NCI-H146 treated with DMSO at 0.1 percent for 48 hours (cell line): ENCODE measurements around the gene PTGFR.

Source experiments
- DNase-seq: peaks from one replicate; lab custom pipeline; 2025; ENCODE audit not compliant: unreplicated experiment; lab: John Stamatoyannopoulos, UW

PTGFR gene

DNA sequence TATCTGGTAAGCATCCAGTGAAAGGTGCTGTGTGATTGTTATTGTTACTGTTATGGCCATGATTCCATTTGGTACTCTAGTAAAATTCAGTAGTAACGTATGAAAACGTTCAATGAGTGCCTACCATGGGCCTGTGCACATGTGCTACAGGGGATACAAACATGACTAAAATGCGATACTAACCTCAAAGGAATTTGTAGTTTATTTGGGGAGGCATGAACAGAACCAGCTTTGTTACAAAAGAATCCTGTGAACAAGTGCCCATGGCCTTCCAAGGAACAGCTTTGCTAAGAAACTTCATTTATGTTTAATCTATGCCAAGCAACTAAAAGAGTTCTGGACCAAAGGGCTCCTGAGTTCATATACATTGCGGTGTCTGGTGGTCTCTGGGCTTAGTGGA is 28.7 kb downstream of the PTGFR start:
- no peak for DNase-seq

DNA sequence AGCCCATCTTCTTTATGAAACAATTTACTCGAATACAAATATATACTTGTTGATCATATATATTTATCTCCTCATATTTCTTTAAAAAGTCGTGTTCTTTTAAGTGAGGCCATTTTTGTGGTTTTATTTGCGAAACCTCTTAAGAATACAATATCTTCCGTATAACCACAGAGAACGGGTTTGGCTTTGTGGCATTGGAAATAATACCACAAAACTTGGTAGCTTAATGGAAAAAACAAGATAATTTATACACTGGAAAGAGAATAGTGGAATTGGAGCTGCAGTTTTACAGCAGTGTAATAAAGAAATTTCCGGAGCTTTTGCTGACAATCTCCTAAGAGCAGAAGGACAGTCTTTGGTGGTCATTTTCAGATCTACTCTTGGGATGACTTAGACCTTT is 29.4 kb downstream of the PTGFR start:
- no peak for DNase-seq

DNA sequence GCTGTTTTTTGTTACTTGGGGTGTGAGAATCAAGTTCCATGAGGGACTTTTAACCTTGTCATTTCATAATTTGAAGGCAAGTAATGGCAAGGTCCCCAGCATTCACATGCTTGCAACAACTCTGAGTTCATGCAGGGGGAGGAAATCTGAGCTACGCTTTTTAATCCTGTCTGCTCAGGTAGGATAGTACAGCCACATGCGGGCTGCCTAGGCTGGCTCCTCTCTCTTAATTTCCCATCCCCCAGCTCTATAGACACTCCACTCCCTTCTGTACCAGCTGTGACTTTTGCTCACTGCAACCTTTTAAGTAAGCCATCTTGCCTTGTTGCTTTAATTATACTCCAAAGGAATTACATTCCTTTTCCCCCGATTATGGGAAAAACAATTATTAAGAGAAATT is 30.1 kb downstream of the PTGFR start:
- DNase-seq = no peak

DNA sequence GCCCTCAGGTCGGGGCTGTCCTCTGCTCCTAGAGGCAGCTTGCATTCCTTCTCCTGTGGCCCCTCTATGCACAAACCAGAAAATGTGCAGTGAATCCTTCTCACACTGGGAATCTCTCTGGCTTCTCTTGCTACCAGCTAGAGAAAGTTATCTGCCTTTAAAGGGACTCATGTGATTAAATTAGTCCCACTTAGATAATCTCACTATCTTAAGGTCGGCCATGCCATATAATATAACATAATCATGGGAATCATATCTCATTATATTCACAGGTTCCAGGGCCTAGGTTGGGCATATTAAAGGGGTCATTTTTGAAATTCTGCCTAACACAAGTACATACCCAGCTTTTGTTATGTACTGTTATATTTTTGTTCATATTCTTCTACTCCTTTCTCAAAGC is 31.4 kb downstream of the PTGFR start:
- no peak for DNase-seq

DNA sequence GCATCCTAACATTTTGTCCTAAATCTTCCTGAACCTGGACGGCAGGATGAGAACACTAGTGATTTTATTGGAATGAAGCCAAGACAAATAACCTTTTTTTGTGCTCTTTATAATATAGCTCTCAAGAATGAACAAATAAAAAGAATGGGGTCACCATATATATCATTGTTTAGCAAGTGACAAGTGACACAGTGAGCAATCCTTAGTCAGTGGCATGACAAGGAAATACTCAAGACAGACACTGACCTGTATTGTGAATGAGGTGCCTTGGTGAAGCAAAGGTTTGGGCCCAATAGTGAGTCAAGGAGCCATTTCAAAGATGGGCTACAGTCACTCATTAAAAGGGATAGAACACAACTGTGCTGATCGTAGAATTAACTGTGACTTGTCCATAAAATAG is 35.7 kb downstream of the PTGFR start:
- DNase-seq = no peak

DNA sequence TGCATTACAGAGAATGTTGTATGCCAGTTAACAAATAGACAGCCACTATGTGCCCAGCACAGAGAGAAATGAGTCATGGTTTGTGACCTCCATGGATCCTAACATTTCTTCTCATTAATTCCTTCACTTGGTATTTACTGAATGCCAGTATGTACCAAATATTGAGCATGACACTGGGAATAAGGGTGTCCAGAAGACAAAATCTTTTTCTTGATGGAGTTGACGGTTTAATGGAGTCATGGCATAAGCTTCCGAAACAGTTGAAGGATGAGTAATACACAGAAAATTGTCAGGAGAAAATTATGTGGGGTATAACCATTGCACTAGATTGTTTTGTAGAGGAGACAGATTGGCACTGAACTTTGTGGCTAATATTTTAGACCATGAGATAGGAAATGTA is 36.9 kb downstream of the PTGFR start:
- DNase-seq = no peak

DNA sequence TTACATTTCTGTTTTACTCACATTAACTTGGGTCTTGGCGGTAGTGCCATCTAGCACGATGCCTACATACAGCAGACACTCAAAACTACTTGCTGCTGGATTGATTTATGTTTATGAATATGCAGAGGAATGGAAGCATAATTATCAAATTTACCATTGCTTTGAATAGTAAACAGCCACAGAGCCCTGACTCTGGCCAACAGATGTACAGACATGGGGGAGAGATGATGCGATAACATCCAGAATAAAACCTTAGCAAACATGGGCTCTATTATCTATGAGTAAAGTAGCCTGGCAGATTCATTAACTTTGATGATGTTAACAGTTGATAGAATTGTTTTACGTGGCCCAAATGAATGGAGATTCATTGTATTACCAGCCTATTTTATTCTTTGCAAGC is 42.8 kb downstream of the PTGFR start:
- no peak for DNase-seq

DNA sequence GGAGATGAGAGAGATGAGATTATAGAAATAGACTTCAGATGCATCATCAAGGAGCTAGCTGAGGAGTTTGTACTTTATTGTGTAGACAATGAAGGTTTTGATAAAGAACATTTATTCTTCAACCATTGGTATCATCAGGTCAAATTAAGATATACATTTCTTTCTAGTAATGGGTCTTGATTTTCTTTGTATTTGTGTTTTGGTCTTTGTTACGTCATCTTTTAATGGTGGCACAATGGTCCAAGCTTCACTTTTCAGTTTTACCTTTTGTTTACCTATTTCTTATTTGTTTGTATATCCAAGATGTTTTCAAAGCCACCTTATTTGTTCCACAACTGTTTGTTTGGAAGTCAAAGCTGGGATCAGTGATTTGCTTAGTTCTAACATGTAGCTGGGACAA is 44.5 kb downstream of the PTGFR start:
- no peak for DNase-seq

DNA sequence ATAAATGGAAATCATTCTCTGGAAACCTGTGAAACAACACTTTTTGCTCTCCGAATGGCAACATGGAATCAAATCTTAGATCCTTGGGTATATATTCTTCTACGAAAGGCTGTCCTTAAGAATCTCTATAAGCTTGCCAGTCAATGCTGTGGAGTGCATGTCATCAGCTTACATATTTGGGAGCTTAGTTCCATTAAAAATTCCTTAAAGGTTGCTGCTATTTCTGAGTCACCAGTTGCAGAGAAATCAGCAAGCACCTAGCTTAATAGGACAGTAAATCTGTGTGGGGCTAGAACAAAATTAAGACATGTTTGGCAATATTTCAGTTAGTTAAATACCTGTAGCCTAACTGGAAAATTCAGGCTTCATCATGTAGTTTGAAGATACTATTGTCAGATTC is 45.7 kb downstream of the PTGFR start:
- no peak for DNase-seq

DNA sequence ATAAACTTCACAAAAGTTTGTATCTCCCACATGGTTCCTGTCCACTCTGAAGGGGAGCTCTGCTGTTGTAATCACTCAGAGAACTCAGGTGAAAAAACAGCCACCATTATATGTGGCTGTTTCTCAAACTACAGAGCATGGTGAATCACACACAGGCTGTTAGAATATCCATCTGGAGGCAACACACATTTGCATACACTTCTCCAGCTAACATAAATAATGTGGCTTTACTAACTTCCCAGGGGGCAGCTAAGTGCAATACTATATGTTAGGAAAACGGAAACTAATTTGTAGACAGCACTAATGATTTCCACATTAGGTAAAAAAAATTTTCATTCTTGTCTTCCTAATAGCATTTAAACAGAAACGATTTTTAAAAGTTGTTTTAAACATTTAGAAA is 49.3 kb downstream of the PTGFR start:
- no peak for DNase-seq

DNA sequence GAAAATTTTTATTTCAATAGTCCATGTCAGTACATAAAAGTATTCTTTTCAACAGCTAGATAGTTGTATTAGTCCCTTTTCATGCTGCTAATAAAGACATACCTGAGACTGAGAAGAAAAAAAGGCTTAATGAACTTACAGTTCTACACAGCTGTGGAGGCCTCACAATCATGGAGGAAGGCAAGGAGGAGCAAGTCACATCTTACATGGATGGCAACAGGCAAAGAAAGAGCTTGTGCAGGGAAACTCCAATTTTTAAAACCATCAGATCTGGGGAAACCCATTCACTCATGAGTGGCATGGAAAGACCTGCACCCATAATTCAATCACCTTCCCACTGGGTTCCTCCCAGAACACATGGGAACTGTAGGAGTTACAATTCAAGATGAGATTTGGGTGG is 50.7 kb downstream of the PTGFR start:
- DNase-seq = no peak

DNA sequence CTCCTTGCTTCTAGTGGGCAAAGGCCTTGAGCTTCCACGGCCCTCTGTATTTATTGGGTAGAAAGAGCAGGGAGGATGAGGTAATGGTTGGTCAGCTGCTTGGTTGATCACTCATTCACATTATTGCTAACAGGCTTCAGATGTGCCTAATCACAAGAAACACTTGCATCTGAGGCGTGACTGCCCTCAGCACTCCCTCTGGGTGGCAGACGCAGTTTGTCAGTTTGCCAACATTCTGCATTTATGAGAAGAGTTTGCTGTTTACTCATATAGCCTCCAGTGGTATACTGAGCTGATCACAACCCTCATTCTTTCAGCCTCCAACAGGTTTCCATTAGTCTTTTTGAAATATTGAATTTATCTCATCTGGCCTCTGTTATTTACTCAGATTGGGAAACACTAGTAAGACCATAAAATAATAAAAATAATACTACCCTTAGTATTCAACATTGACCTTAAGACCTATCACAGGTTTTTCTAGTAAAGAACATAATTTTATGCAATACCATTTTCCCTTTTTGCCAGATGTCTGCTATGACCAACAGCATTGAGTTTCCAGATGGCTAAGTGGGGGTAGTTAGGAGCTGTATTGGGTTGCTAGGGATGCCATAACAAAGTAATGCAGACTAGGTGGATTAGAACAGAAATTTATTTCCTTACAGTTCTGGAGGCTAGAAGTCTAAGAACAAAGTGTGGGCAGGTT is 53.3 kb downstream of the PTGFR start:
- DNase-seq = no peak

DNA sequence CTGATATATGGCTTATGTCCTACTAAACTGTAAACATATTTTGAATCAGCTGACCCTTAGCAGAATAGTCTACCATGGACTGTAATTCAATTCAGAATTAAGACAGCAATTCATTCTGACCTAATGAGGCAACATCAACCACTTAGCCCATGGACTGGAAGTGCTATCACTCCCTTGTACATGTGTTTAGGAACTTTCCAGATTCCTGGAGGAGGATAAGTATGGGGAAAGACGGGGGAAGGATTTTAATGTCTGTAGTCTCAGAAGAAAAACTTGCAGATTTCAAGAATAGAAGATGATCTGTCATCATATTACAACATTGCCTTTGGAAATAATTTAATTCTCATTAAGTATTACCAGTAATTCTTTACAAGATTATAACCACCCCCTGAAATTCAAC is 56.3 kb downstream of the PTGFR start:
- DNase-seq = no peak

DNA sequence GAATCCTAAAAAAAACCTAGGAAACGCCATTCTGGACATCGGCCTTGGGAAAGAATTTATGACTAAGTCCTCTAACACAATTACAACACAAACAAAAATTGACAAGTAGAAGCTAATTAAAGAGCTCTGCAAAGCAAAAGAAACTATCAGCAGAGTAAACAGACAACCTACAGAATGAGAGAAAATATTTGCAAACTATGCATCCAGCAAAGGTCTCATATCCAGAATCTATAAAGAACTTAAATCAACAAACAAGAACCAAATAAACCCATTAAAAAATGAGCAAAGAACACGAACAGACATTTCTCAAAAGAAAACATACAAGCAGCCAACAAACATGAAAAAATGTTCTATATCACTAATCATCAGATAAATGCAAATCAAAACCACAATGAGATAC is 58.6 kb downstream of the PTGFR start:
- no peak for DNase-seq

DNA sequence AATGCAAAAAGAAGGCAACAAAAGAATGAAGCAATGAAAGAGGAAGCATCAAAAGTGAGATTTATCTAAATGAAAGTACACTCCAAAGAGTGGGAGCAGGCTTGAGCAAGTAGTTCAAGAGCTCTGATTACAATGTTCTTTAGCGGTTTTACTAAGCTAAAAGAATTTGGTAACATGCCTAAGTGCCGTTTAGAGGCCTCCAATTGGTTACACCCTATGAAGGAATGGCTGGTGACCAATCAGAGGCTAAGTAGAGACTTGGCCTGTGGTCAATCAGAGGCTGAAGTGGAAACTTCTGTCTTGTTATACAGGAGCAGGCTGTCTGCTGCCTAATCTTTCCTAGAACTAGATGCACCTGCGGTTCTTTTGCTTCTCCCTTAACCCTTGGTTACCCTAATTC is 59.1 kb downstream of the PTGFR start:
- DNase-seq = no peak

DNA sequence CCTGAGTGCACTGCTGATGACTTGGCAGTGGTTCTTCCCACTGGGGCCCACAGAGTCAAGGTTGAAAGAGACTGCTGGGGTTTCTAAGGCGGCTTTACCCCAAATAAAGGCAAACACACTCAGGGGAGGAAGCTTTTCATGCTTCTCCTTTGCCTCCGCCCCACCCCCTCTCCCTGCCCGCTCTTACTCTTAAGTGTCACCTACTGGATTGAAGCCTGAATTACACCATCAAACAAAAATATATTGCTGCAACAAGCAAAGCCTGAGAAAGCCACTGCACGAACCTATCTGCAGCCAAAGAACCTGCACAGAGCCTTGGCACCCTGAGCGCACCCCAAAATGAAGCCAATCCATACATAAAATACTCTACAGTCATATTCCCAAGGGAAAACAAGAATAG is 63.1 kb downstream of the PTGFR start:
- no peak for DNase-seq

DNA sequence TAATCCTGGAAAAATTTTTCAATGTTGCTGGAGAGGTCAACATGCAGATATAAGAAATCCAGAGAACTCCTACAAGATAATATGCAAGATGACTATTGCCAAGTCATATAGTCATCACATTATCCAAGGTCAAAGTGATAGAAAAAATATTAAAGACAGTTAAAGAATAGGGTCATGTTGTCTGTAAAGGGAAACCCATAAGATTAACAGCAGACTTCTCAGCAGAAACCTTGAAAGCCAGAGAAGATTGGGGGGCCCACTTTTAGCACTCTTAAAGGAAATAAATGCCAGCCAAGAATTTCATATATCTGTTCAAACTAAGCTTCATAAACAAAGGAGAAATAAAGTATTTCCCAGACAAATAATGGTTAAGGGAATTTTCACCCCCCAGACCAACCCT is 64.1 kb downstream of the PTGFR start:
- DNase-seq = no peak

DNA sequence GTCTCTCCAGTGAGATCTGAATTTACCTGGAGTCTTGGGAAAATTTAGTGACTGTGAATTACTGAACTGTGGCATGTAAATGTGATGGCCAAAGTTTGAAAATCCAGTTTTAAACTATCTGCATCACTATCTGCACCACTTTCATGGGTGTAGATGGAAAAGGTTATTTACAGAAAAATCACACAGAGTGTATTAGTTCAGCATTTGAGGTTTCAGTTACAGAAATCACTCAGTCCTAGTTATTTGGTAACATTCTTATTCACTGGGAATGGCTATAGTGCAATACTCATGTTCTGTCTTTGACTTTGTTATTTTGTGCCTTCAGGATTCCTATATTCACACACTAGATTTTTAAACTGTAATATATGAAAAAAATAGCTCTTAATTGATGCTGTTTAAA is 68.9 kb downstream of the PTGFR start:
- DNase-seq = no peak

DNA sequence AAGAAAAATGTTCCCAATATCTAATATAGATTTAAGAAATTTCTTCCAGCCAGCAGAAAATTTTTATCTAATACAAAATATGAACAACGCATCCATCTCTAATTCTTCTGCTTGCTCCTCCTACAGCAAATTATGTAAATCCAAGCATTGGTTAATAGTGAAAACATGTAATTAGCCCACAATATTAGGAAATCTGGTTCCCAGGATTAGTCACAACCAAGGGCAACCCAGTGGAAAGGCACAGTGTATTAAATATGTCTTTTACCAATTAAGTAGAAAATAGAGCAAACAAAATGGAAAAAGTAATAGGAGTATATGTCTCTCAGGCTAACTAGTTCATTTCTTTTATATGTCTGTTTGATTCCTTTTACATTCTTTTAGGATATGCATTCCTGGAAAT is 70.0 kb downstream of the PTGFR start:
- no peak for DNase-seq

DNA sequence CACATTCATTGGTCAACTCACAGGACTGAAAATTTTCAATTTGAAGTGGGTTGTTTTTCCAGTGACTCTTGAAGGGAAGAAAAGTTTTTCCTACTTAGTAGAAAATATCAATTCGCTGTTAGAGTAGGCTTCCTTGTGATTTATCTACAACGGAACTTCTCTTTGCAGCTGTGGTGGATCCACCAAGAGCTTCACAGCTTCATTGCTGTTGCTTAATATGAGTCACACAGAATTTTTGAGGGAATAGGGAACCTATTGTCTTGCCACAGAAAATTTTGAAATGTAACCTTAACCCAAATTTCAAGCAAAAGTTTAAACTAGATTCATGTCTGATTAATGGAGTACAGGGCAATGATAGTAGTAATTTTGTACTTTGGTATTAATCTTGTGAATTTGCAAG is 71.1 kb downstream of the PTGFR start:
- no peak for DNase-seq

DNA sequence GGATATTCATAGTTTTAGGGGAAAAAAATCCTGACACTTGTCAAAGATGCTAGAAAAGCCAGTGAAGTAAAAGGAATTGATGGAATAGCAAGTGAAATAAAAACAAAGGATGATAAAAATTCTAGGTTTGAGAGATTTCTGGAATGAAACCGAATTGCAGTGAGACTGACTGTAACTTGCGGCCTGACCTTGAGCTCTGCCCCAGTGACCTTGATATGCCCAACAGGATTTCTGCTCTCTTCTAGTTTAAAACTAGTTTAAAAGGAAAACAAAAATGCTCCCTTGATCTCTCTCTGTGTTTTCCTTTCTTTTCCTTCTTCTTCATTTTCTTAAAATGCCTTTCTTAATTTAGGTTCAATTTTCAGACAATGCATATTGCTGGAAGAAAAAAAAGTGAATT is 74.6 kb downstream of the PTGFR start:
- DNase-seq = no peak

DNA sequence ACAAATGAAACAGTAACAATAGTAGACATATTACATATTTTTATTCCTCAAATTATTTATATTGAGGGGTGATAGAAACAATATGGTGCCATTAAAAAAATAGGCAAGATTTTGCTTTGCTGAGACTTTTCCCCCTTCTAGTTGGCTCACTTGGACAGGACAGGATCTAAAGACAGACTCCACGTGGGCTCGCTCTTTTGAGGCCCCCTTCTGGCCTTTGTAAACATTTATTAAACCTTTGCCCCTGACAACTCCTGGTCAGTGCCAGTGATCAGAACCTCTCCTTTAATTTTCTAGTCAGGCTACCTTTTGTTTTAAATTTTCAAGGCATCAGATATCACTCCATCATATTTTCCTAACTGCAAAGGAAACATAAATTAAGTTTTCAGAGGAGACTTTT is 79.8 kb downstream of the PTGFR start:
- DNase-seq = no peak

DNA sequence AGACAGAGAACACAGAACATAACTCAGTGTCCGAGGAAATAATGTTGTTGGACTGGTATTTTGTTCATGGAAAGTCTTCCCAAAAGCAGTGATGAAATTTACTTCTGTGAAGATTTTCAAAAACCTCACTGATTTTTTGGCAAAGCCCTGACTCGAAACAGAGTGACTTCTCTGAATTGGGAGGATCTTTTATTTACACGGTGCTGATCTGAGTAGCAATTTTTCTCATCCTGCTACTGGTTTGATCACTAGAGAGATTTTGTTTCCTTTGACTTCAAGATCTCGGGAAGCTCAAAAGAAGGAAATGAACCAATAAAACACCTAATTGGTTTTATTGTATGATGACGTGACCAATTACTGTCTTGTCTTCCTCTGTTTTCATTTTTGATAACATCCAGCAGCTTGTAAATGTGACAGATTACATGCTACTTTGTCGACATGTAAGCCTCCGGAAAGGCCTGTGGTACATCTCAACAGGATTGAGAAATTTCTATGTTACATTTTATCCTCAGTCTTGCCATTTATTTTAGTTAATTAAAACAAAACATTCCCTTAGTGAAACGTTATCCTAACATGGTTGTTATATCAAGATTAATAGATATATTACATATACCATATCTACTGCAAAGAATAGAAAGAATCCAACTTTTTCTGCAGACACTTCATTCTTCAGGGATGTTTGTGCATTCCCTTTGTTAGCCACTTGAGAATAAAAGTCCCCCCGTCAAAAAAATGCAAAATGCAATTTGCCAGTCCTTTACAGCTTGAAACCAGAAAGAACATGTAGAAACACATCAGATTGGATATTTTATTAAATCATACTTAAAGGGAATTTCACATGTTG is 86.7 kb downstream of the PTGFR start:
- no peak for DNase-seq
